Anterior cingulate cortex (tissue), 58 donors: ENCODE measurements around the gene GRIA4.

Source experiments
- DNase-seq, 58 donors: peaks; one replicate each; lab custom pipeline; 2025; lab: John Stamatoyannopoulos, UW

GRIA4 gene

GRCh38 chr11:105635466-105635865 is 25.6 kb downstream of the GRIA4 start:
- DNase-seq: no peak

- no peak for DNase-seq
Observed at GRCh38 chr11:105636496-105636895, 26.6 kb downstream of the GRIA4 start.

- no peak for DNase-seq
Observed at GRCh38 chr11:105639527-105639926, 29.7 kb downstream of the GRIA4 start.

GRCh38 chr11:105641433-105641832 is 31.6 kb downstream of the GRIA4 start:
- DNase-seq: no peak

GRCh38 chr11:105642870-105643269 is 33.0 kb downstream of the GRIA4 start:
- DNase-seq: no peak

- no peak for DNase-seq
Observed at GRCh38 chr11:105644839-105645573, 35.1 kb downstream of the GRIA4 start.

- DNase-seq: no peak
Observed at GRCh38 chr11:105647780-105648179, 37.9 kb downstream of the GRIA4 start.

- DNase-seq: no peak
Observed at GRCh38 chr11:105648762-105649161, 38.9 kb downstream of the GRIA4 start.

GRCh38 chr11:105665281-105665680 is 55.4 kb downstream of the GRIA4 start:
- no peak for DNase-seq

GRCh38 chr11:105667441-105667840 is 57.6 kb downstream of the GRIA4 start:
- DNase-seq: no peak

GRCh38 chr11:105670811-105671210 is 60.9 kb downstream of the GRIA4 start:
- no peak for DNase-seq

GRCh38 chr11:105673089-105673488 is 63.2 kb downstream of the GRIA4 start:
- DNase-seq: no peak

- DNase-seq: no peak
Observed at GRCh38 chr11:105689631-105690030, 79.8 kb downstream of the GRIA4 start.

GRCh38 chr11:105690467-105690866 is 80.6 kb downstream of the GRIA4 start:
- DNase-seq: no peak

- DNase-seq: no peak
Observed at GRCh38 chr11:105693075-105693759, 83.3 kb downstream of the GRIA4 start.

- no peak for DNase-seq
Observed at GRCh38 chr11:105696000-105696399, 86.1 kb downstream of the GRIA4 start.

GRCh38 chr11:105697291-105697690 is 87.4 kb downstream of the GRIA4 start:
- no peak for DNase-seq

GRCh38 chr11:105699203-105699602 is 89.3 kb downstream of the GRIA4 start:
- no peak for DNase-seq

- DNase-seq: no peak
Observed at GRCh38 chr11:105700271-105700670, 90.4 kb downstream of the GRIA4 start.

- no peak for DNase-seq
Observed at GRCh38 chr11:105701098-105701497, 91.2 kb downstream of the GRIA4 start.

- no peak for DNase-seq
Observed at GRCh38 chr11:105705786-105706530, 96.1 kb downstream of the GRIA4 start.
